H1 (cell line): ENCODE results near the gene TRAF3. TPM values are rescaled to one million over a fixed set of nuclear protein-coding genes. Genes with fewer than 3 reads are reported as not detected.

Experiments used
- CTCF ChIP-seq, 3 experiments: IDR thresholded peaks; 1 replicate in 2 of 3; 2 replicates in 1 of 3; pipeline versions ENCODE4 v1.5.1 to v1.6.1; 2011; ENCODE audit warnings: low read length in 3 of 3, mild to moderate bottlenecking in 3 of 3, inconsistent platforms in 2 of 3, low read depth in 1 of 3, moderate library complexity in 1 of 3; ENCODE audit not compliant: insufficient read depth in 1 of 3; ENCODE audit errors: control extremely low read depth in 1 of 3
- polyA plus RNA-seq, 7 experiments: library from polyadenylated mRNA; depleted of rRNA in 3 of 7; stranded (reverse) in 5 of 7; unstranded in 2 of 7; fragments of >200 nt in 5 of 7; fragments of 200-250 nt in 2 of 7; gene quantifications; 1 replicate in 5 of 7; 2 replicates in 1 of 7; 4 replicates in 1 of 7; pipeline versions ENCODE4 v1.2.1 to v1.2.3, GENCODE V29; 2011 to 2013; ENCODE audit warnings: missing spikeins in 2 of 7, mixed read lengths in 2 of 7
- total RNA-seq: library from RNA; stranded (reverse); fragmentation: NEBNext Ultra II Directional; extraction: Animal tissue kit (Norgen Biotek cat#: 25700); gene quantifications from 2 replicates; pipeline ENCODE4 v1.2.1, GENCODE V29; 2021

TRAF3 gene
- total and polyA plus RNA-seq, 2 of the 8 experiments (the other 6 are each of a cell fraction or from before 2014, with no cell fraction given) = 5.8 to 12.1 TPM

DNA sequence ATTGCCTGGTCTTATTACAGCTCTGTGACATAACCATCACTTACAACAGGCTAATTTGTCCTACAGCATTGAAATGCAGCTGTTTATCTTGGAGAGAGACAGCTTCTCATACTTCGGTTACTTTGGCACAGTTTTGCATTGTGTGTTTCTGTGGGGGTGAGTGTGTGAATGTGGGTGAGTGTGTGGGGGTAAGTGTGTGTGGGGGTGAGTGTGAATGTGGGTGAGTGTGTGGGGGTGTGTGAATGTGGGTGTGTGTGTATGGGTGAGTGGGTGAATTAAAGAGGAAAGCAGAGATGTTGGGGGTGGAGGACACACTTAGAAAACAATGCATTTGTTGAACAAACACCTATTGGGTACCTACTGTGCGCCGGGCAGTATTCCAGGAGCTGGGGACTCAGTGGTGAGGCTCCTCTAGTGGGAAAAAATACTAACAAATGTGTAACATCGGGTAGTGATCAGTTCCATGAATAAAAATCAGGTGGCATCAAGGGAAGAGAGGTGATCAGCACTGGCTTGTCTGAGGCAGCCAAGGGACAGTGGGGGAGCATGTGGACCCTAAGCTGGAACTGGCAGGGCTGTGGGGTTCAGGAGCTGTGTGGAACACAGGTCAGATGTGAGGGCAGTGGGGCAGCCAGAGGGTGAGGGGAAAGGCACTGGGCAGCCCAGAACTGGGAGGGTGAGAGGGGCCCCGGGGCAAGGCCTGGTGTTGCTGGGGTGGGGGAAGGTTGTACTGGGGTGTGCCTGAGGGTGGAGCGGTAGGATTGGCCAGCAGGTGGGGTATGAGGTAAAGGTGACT lies 101.1 kb downstream of the TRAF3 start (continued):
- TF ChIP-seq CTCF (IDR thresholded peaks at IDR 0.05; ENCODE audit: control extremely low read depth in 1 of 3, insufficient read depth in 1 of 3, low read depth in 1 of 3, low read length in 3 of 3) = peak; percentile 38 to 57 (median 49)
